HG02642 (cell line): ENCODE data around the gene HINT1.
"Not testable (repeated sequence)": the region's sequence is repeated elsewhere in the genome, so short reads cannot be mapped to it uniquely, and the experiment has no call there.

ENCODE experiments used
- ATAC-seq: cut with Tn5 transposase; IDR thresholded peaks from one replicate; pipeline ENCODE4 v1.9.1; 2021; ENCODE audit warnings: mild to moderate bottlenecking; ENCODE audit not compliant: unreplicated experiment, poor library complexity

Gene HINT1

DNA sequence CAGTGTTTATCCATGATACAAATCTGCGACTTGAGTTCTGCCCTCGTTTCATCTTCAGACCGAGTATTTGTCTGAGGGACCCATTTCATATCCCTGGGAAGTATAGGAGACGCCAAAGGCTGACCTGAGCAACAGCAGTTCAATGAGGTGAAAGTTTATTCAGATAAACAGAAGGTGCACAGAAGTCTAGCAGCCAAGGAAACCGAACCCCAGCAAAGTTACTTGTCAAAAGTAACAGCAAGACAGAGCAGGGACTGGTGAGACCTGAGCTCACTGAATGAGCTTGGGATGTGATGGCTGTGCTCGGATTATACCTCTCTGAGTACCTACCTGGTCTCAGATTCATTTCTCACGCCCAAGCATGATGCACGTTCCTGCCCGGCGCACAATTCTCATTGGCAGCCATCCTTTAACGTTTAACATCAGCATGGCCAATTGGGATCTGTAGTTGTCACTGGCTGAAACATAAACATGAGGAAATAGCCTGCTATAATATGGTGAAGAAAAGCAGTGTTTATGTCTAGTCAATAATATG lies 6.3 kb upstream of the HINT1 start:
- no peak for ATAC-seq

- ATAC-seq = peak; percentile 99
Observed at GRCh38 chr5:131170540-131171275, 5.7 kb upstream of the HINT1 start, which contains the start of gene LYRM7. LYRM7 (plus strand) TSS chr5:131170944; CDS start chr5:131171021, 77 bp downstream.

- no peak for ATAC-seq
Observed at GRCh38 chr5:131169810-131170539, 4.9 kb upstream of the HINT1 start.

- ATAC-seq = no peak
Observed at GRCh38 chr5:131167615-131168014, 2.6 kb upstream of the HINT1 start.

GRCh38 chr5:131164191-131165118 lies 601 bp downstream of the HINT1 start:
- peak; percentile 80 for ATAC-seq

DNA sequence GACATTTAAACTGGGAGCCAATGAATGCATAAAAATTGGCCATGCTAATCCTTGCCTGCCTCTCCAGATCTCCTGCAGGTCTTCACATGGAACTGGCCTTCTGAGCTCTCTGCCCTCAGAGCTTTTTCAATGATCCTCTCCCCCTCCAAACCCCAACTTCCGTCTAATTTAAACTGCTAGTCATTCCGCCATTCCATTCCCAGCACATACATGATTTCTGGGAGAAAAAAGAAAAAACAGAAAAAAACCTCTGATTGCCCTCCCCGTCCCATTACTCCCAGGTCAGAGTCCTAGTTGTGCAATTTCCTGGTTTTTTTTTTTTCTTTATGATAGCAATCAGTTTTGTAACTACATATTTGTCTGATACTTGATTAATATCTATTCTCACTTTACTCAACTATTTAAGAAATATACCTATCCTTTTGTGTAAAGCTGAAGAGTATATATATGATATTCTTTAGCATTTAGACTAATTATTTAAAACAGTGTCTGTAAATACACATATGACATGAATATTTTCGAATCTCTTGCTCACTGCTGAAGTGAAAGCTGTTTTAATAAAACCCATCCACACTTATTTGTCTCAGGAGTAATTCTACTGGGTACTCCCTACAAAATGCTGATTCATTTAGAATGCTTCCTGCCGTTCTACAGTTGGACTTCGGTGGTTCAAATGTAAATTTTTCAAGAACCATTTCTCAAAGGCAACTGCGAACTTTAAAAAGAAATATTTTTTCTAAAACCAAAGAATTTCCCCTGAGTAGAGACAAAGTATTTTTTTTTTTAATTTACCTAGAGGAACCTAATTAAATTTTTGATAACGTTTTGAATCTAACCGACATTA lies 1.6 kb downstream of the HINT1 start:
- no peak for ATAC-seq

- no peak for ATAC-seq
Observed at GRCh38 chr5:131160134-131160533, 4.9 kb downstream of the HINT1 start.

- ATAC-seq = no peak
Observed at GRCh38 chr5:131156957-131157356, 8.1 kb downstream of the HINT1 start.

DNA sequence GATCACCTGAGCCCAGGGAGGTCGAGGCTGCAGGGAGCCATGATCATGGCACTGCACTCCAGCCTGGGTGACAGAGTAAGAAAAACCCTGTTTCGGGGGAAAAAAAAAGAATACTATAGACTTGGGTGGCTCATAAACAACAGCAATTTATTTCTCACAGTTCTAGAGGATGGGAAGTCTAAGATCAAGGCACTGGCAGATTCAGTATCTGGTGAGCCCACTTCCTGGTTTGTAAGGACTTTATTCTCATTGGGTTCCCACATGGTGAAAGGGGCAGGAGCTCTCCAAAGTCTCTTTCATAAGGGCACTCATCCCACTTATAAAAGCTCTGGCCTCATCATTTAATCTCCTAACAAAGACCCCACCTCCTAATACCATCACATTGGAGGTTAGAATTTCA lies 8.7 kb downstream of the HINT1 start:
- ATAC-seq = no peak

DNA sequence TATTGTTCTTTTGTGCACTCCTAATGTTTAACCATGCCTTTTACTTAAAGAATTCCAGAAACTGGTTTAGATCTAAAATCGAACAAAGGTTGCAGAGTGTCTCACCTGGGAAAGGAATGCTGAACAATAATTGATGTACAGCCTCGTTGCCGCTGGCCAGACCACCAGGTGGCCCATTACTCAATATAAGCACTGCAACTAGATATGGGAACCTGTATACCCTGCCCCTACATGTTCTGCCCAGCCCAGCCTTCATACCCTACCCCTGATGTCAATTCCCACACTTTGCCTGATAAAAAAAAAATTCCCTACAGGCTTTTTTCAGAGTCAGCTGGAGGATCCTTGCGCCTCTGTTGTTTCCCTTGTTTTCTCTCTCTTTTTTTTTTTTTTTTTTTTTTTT lies 13.8 kb downstream of the HINT1 start:
- ATAC-seq = no peak

DNA sequence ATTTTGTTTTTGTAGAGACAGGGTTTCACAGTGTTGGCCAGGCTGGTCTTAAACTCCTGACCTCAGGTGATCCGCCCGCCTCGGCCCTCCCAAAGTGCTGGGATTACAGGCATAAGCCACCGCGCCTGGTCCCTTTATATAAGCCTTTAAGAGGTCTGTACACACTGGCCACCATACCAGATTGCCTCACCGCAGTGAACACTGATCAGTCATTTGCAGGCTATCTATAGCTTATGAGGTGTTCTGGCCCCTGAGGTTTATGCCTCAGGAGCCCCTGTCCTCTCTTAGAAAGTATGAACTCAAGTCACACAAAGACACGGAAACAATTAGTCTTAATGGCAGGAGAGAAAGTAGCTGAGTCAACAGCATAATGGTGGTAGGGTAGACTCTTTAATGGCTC lies 14.6 kb downstream of the HINT1 start:
- no peak for ATAC-seq

DNA sequence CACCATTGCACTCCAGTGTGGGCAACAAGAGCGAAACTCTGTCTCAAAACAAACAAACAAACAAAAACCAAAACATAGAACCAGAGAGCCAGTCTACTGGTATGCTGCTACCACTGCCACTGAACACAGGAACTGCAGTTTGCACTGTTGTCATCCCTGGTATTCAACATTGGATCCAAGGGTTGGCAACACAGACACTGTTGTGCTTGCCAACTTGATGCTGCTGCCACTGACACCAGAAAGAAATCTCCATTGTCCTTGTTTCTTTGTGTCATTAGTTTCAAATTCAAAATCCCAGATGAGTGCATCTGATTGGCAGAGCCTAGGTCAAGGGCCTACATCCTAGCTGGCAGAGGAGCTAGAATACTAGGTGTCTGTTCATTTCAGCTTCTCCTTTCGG lies 16.2 kb downstream of the HINT1 start:
- ATAC-seq = no peak

GRCh38 chr5:131147258-131147657 lies 17.8 kb downstream of the HINT1 start:
- ATAC-seq = no peak

DNA sequence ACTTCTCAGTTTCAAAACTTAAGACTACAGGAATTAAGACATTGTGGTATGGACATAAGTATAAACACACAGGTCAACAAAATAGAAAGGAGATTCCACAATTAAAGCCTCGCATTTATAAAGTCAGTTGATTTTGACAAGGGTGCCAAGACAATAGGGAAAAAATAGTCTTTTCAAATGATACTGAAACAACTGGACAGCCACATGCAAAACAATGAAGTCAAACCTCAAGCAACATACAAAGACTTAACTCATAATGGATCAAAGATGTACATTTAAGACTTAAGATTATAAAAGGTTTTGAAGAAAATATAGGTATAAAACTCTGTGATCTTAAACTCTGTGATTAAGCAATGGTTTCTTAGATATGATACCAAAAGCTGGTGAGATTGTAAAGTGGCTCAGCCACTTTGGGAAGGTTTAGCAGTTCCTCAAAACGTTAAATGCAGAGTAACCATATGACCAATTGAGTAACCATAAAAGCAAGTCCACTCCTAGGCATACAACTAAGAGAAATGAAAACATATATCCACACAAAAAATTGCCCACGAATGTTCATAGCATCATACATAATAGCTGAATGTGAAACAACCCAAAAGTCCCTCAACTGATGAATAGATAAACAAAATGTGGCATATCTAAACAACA lies 22.0 kb downstream of the HINT1 start:
- no peak for ATAC-seq

- no peak for ATAC-seq
Observed at GRCh38 chr5:131139321-131139720, 25.7 kb downstream of the HINT1 start.

DNA sequence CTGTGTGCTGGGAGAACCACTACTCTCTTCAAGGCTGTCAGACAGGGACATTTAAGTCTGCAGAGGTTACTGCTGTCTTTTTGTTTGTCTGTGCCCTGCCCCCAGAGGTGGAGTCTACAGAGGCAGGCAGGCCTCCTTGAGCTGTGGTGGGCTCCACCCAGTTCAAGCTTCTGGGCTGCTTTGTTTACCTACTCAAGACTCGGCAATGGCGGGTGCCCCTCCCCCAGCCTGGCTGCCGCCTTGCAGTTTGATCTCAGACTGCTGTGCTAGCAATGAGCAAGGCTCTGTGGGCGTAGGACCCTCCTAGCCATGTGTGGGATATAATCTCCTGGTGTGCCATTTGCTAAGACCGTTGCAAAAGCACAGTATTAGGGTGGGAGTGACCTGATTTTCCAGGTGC lies 26.6 kb downstream of the HINT1 start:
- not testable (repeated sequence) for ATAC-seq

- not testable (repeated sequence) for ATAC-seq
Observed at GRCh38 chr5:131133091-131133490, 32.0 kb downstream of the HINT1 start.

DNA sequence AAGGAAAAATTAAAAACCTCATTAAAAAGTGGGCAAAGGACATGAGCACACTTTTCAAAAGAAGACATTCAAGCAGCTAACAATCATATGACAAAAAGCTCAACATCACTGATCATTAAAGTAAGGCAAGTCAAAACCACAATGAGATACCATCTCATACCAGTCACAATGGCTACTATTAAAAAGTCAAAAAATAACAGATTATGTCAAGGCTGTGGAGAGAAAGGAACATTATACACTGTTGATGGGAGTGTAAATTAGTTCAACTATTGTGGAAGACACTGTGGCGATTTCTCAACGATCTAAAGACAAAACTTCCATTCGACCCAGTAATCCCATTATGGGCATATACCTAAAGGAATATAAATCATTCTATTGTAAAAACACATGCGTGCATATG lies 35.8 kb downstream of the HINT1 start:
- no peak for ATAC-seq

DNA sequence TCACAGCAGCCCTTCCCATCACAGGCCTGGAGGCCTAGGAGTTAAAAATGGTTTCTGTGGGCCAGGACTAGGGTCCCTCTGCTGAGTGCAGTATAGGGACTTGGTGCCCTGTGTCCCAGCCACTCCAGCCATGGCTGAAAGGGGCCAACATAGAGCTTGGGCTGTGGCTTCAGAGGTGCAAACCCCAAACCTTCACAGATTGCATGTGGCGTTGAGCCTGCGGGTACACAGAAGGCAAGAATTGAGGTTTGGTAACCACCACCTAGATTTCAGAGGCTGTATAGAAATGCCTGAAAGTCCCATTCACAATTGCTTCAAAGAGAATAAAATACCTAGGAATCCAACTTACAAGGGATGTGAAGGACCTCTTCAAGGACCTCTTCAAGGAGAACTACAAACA lies 37.8 kb downstream of the HINT1 start:
- ATAC-seq = not testable (repeated sequence)
